Measurements from ENCODE around the gene NEURL1B.

NEURL1B gene

DNA sequence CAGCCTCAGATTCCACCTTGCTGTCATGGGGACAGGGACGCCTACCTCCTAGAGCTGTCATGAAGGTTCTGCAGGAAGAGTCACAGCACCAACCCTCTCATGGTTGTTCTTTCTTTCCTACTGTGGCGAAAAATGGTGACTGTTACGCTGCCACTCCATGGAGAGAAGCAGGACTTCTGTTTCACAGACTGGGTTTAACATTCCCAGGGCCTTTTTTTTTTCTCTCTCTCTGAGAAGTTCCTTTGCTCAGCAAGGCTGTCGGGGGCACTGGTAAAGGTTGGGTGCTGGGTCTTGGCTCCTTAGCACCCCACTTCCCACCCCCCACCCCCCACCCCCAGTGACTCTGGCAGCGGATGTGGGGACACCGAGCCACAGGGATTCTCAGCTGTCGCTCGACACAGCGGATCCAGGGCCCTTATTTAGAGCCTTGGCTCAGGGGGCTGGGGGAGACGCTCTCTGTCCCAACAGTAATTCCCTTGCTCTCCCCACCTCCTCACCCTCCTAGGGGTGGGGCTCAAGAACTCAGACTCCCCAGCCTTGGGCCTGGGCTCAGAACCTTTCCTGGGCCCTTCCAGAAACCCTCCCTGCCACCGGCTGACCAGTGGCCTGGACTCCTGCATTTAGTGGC, 95.6 kb downstream of the NEURL1B start:
- ChIA-PET CTCF (no interaction called here), POLR2A (no interaction called here)
- TF ChIP-seq HOXD13 (CRISPR knock-in tag; IDR thresholded peaks at IDR 0.05; ENCODE audit: borderline replicate concordance) (no peak), ZNF311 (tag by site-specific recombination; IDR thresholded peaks at IDR 0.05; ENCODE audit: borderline replicate concordance) (no peak), ZNF664 (tag by site-specific recombination; IDR thresholded peaks at IDR 0.05) (no peak), ZNF335 (tag by site-specific recombination; conservative IDR thresholded peaks at IDR 0.05) (peak; percentile 1; the same call in 1 of the 2 replicates), ZNF791 (tag by site-specific recombination; IDR thresholded peaks at IDR 0.05) (no peak), ZSCAN30 (tag by site-specific recombination; IDR thresholded peaks at IDR 0.05) (no peak)
- TF ChIP-seq, protein P1, sequence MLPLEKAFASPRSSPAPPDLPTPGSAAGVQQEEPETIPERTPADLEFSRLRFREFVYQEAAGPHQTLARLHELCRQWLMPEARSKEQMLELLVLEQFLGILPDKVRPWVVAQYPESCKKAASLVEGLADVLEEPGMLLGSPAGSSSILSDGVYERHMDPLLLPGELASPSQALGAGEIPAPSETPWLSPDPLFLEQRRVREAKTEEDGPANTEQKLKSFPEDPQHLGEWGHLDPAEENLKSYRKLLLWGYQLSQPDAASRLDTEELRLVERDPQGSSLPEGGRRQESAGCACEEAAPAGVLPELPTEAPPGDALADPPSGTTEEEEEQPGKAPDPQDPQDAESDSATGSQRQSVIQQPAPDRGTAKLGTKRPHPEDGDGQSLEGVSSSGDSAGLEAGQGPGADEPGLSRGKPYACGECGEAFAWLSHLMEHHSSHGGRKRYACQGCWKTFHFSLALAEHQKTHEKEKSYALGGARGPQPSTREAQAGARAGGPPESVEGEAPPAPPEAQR (tag by site-specific recombination; IDR thresholded peaks at IDR 0.05) = no peak
- TF ChIP-seq, protein P2, sequence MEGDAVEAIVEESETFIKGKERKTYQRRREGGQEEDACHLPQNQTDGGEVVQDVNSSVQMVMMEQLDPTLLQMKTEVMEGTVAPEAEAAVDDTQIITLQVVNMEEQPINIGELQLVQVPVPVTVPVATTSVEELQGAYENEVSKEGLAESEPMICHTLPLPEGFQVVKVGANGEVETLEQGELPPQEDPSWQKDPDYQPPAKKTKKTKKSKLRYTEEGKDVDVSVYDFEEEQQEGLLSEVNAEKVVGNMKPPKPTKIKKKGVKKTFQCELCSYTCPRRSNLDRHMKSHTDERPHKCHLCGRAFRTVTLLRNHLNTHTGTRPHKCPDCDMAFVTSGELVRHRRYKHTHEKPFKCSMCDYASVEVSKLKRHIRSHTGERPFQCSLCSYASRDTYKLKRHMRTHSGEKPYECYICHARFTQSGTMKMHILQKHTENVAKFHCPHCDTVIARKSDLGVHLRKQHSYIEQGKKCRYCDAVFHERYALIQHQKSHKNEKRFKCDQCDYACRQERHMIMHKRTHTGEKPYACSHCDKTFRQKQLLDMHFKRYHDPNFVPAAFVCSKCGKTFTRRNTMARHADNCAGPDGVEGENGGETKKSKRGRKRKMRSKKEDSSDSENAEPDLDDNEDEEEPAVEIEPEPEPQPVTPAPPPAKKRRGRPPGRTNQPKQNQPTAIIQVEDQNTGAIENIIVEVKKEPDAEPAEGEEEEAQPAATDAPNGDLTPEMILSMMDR (tag by site-specific recombination; IDR thresholded peaks at IDR 0.05) = 0 out of 2 replicates have a peak, but pooled peaks have one; percentile 11
- TF ChIP-seq, protein P3, sequence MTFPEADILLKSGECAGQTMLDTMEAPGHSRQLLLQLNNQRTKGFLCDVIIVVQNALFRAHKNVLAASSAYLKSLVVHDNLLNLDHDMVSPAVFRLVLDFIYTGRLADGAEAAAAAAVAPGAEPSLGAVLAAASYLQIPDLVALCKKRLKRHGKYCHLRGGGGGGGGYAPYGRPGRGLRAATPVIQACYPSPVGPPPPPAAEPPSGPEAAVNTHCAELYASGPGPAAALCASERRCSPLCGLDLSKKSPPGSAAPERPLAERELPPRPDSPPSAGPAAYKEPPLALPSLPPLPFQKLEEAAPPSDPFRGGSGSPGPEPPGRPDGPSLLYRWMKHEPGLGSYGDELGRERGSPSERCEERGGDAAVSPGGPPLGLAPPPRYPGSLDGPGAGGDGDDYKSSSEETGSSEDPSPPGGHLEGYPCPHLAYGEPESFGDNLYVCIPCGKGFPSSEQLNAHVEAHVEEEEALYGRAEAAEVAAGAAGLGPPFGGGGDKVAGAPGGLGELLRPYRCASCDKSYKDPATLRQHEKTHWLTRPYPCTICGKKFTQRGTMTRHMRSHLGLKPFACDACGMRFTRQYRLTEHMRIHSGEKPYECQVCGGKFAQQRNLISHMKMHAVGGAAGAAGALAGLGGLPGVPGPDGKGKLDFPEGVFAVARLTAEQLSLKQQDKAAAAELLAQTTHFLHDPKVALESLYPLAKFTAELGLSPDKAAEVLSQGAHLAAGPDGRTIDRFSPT (tag by site-specific recombination; IDR thresholded peaks at IDR 0.05) = no peak
- Histone ChIP-seq H3K4me3 (ENCODE audit: low read depth, low read length) (no peak overlapping the region), H3K27ac (ENCODE audit: extremely low read depth, low read depth, low read length) (no peak overlapping the region), H3K36me3 (ENCODE audit: control insufficient read depth in 2 of 2, insufficient read depth in 1 of 2, low read length in 2 of 2) (no peaks in the 10 kb centered on the region), H3K4me1 (ENCODE audit: control insufficient read depth, insufficient read depth, low read length) (no peaks in the 10 kb centered on the region), H3K9me3 (ENCODE audit: control insufficient read depth, insufficient read depth, low read depth, low read length) (no peaks in the 10 kb centered on the region)

DNA sequence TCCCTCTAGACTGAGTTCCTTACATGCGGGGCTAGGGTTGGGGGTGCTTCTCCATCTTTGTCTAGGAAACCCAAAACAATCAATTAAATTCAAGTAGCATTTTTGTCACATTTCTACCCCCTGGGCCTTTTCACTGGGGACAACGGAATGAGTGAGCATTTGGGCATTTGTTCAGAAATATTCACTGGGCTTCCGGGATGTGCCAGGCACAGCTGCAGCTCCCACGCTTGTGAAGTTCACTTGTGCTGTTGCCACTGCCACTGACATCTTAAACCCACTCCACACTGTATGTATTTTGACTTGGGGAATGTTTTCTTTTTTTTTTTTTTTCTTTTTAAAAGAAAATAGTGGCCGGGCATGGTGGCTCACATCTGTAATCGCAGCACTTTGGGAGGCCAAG, 98.3 kb downstream of the NEURL1B start:
- H3K9me3 ChIP-seq (ENCODE audit: control insufficient read depth, insufficient read depth, low read depth, low read length) = no peaks in the 10 kb centered on the region
- TF ChIP-seq OSR2 (tag by site-specific recombination; IDR thresholded peaks at IDR 0.05) (no peak), KLF9 (tag by site-specific recombination; IDR thresholded peaks at IDR 0.05; ENCODE audit: low read depth) (no peak), ZNF585B (tag by site-specific recombination; IDR thresholded peaks at IDR 0.05) (no peak)
- TF ChIP-seq, protein P4, sequence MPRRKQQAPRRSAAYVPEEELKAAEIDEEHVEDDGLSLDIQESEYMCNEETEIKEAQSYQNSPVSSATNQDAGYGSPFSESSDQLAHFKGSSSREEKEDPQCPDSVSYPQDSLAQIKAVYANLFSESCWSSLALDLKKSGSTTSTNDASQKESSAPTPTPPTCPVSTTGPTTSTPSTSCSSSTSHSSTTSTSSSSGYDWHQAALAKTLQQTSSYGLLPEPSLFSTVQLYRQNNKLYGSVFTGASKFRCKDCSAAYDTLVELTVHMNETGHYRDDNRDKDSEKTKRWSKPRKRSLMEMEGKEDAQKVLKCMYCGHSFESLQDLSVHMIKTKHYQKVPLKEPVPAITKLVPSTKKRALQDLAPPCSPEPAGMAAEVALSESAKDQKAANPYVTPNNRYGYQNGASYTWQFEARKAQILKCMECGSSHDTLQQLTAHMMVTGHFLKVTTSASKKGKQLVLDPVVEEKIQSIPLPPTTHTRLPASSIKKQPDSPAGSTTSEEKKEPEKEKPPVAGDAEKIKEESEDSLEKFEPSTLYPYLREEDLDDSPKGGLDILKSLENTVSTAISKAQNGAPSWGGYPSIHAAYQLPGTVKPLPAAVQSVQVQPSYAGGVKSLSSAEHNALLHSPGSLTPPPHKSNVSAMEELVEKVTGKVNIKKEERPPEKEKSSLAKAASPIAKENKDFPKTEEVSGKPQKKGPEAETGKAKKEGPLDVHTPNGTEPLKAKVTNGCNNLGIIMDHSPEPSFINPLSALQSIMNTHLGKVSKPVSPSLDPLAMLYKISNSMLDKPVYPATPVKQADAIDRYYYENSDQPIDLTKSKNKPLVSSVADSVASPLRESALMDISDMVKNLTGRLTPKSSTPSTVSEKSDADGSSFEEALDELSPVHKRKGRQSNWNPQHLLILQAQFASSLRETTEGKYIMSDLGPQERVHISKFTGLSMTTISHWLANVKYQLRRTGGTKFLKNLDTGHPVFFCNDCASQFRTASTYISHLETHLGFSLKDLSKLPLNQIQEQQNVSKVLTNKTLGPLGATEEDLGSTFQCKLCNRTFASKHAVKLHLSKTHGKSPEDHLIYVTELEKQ (tag by site-specific recombination; IDR thresholded peaks at IDR 0.05; ENCODE audit: borderline replicate concordance) = no peak
- TF ChIP-seq, protein P5, sequence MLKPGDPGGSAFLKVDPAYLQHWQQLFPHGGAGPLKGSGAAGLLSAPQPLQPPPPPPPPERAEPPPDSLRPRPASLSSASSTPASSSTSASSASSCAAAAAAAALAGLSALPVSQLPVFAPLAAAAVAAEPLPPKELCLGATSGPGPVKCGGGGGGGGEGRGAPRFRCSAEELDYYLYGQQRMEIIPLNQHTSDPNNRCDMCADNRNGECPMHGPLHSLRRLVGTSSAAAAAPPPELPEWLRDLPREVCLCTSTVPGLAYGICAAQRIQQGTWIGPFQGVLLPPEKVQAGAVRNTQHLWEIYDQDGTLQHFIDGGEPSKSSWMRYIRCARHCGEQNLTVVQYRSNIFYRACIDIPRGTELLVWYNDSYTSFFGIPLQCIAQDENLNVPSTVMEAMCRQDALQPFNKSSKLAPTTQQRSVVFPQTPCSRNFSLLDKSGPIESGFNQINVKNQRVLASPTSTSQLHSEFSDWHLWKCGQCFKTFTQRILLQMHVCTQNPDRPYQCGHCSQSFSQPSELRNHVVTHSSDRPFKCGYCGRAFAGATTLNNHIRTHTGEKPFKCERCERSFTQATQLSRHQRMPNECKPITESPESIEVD (tag by site-specific recombination; IDR thresholded peaks at IDR 0.05) = no peak
- H3K4me3 ChIP-seq (ENCODE audit: low read depth, low read length) = no peak overlapping the region
- ChIA-PET POLR2A (no interaction called here), CTCF (no interaction called here)
- H3K36me3 ChIP-seq (ENCODE audit: control insufficient read depth in 2 of 2, insufficient read depth in 1 of 2, low read length in 2 of 2) = no peaks in the 10 kb centered on the region
- no peak overlapping the region for H3K27ac ChIP-seq (ENCODE audit: extremely low read depth, low read depth, low read length)
- H3K4me1 ChIP-seq (ENCODE audit: control insufficient read depth, insufficient read depth, low read length) = no peaks in the 10 kb centered on the region
